Measurements from ENCODE around the gene ERICH6.

The ERICH6 gene

DNA sequence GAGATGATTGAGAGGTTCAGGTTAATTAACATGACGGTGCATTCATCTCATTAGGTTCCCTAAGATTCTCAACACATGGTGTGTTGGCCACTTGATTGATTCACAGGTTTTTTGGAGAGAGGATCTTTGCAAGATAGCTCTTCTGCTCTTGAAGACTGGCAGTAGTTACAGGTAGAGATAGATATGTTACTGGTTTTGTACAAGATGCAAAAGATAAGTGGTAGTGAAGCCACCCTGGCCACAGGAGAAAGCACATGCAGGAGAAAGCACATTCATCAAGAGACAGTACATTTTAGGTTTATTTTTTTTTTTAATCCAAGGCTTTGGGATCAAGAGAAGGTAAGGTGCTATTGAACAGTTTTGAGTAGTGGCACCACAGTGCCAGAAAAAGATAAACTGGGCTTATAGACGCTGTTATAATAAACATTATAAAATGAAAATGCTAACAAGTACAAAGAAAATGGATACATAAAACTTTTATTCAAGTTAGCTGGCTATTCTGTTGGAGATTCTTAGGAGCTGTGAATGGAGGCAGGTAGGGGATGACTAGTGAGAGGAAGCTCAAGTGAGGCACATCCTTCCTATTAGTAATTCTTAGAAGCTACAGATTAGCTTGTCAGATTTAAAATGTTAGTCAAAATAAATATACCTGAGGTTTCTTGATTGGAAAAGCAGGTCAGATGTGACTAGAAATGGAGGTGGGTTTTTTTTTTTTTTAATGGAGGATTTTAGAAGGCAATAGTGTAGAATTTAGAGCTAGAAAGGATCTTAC, 89.8 kb downstream of the ERICH6 start:
- no peak for DNase-seq (ENCODE audit: low read depth in 3 of 3)

GRCh38 chr3:150613034-150613433, 90.7 kb downstream of the ERICH6 start:
- DNase-seq (ENCODE audit: low read depth in 3 of 3), result no peak

DNA sequence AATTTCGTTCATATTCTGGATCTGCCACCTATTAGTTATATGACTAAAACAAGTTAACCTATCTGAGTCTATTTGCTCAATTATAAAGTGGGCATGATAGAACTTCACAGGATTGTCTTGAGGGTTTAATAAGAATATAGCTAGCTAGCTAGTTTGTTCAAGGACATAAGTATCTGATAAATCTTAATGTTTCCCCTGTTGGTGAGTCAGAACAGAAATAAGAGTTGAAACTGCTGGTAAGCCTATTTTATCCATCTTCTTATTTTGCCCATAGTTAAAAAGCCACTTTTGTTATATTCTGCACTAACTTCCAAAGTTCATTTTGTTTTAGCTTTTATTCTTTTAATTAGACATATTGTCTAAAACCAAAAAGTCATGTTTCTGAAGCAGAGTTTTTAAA, 91.2 kb downstream of the ERICH6 start:
- DNase-seq (ENCODE audit: low read depth in 3 of 3), result no peak

GRCh38 chr3:150611666-150612065, 92.1 kb downstream of the ERICH6 start:
- no peak for DNase-seq (ENCODE audit: low read depth in 3 of 3)

- DNase-seq (ENCODE audit: low read depth in 3 of 3), result no peak
These were observed 92.9 kb downstream of the ERICH6 start for GRCh38 chr3:150610785-150611184.

DNA sequence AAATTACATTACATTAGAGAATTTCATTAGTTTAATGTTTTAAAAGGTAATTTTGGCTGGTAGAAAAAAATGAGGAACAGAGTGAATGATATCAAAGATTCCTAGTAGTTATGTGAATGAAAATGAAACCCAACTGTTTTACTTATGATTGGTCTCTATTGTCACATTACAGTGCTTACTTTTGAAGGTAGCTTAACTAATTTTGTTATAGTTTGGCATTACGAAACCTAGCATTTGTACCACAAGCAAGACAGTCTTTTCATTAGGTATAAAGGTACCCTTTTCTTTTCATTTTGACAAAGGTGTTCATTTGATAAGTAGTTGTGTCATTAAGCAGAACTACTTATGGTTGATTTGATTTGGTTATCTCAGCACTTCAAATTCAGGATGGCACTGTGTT, 93.7 kb downstream of the ERICH6 start:
- no peak for DNase-seq (ENCODE audit: low read depth in 3 of 3)
